ENCODE data around the gene KLF4.

- no peak for TF ChIP-seq CTCF (optimal IDR thresholded peaks at IDR 0.05 in 1 of 3, IDR thresholded peaks at IDR 0.05 in 1 of 3, conservative IDR thresholded peaks at IDR 0.05 in 1 of 3; ENCODE audit: extremely low read depth in 1 of 3, insufficient read depth in 2 of 3, low read length in 3 of 3)
- no peak for TF ChIP-seq EZH2 (IDR thresholded peaks at IDR 0.05; ENCODE audit: low read length)
Observed at GRCh38 chr9:107435415-107435814, 54.2 kb downstream of the KLF4 start.

Measured in keratinocyte (primary cell).